Activated CD4-positive, alpha-beta T cell treated with anti-CD3 and anti-CD28 coated beads, Interleukin-2, amount 10 ng/mL, durations not matched to agents 24 days and 14 days (primary cell): ENCODE results near the gene FGFBP3. TPM values are rescaled to one million over a fixed set of nuclear protein-coding genes. Genes with fewer than 3 reads are reported as not detected.
A peak's percentile ranks its signal among the peaks of the same experiment; 100 is the strongest.

Experiments
- DNase-seq: peaks from one replicate; pipeline ENCODE4 v3.0.0; 2022
- H3K27ac Mint-ChIP-seq: one replicate; pipeline ENCODE4 v1.8.0; 2022; ENCODE audit warnings: mild to moderate bottlenecking, mixed read lengths
- H3K27me3 Mint-ChIP-seq: one replicate; pipeline ENCODE4 v1.8.0; 2022; ENCODE audit warnings: mixed read lengths
- H3K36me3 Mint-ChIP-seq: one replicate; pipeline ENCODE4 v1.8.0; 2022; ENCODE audit warnings: low read depth, mild to moderate bottlenecking, mixed read lengths
- H3K4me1 Mint-ChIP-seq: one replicate; pipeline ENCODE4 v1.8.0; 2021; ENCODE audit warnings: mixed read lengths
- H3K4me3 Mint-ChIP-seq: one replicate; pipeline ENCODE4 v1.8.0; 2022; ENCODE audit warnings: mild to moderate bottlenecking, moderate library complexity, mixed read lengths
- H3K9me3 Mint-ChIP-seq: one replicate; pipeline ENCODE4 v1.8.0; 2021; ENCODE audit warnings: mixed read lengths
- intact Hi-C: fragments of 100-400 bp; cut with micrococcal nuclease; formaldehyde crosslinking; loops from one replicate; pipeline ENCODE4 v1.15.1; 2023
- total RNA-seq: library from RNA; stranded (reverse); gene quantifications from 2 replicates; pipeline ENCODE4 v1.2.3, GENCODE V29; 2022

FGFBP3 gene
- total RNA-seq, 1 donor from 2014 or later = 2.7 TPM

GRCh38 chr10:91887272-91888076, 21.8 kb downstream of the FGFBP3 start:
- intact Hi-C loops = no loop called here
- H3K4me3 Mint-ChIP-seq = peak overlapping the region; percentile 78
- peak; percentile 69 for DNase-seq

GRCh38 chr10:91886954-91887271, 22.4 kb downstream of the FGFBP3 start:
- H3K4me1 Mint-ChIP-seq = peaks cover 6% of the 10 kb centered on the region
- H3K4me3 Mint-ChIP-seq = peak overlapping the region; percentile 78
- H3K27me3 Mint-ChIP-seq = peaks cover 43% of the 10 kb centered on the region
- H3K27ac Mint-ChIP-seq = no peak overlapping the region
- no peaks in the 10 kb centered on the region for H3K36me3 Mint-ChIP-seq
- no peaks in the 10 kb centered on the region for H3K9me3 Mint-ChIP-seq
- DNase-seq = no peak
- intact Hi-C loops = no loop called here

More at GRCh38 chr10:91887272-91888076, 21.8 kb downstream of the FGFBP3 start:
- no peaks in the 10 kb centered on the region for H3K9me3 Mint-ChIP-seq
- H3K27ac Mint-ChIP-seq = no peak overlapping the region
- no peaks in the 10 kb centered on the region for H3K36me3 Mint-ChIP-seq
- peaks cover 6% of the 10 kb centered on the region for H3K4me1 Mint-ChIP-seq
- H3K27me3 Mint-ChIP-seq = peaks cover 43% of the 10 kb centered on the region

GRCh38 chr10:91885362-91886079, 23.8 kb downstream of the FGFBP3 start:
- intact Hi-C loops = no loop called here
- no peaks in the 10 kb centered on the region for H3K9me3 Mint-ChIP-seq

GRCh38 chr10:91884536-91884935, 24.8 kb downstream of the FGFBP3 start:
- no peaks in the 10 kb centered on the region for H3K36me3 Mint-ChIP-seq
- H3K9me3 Mint-ChIP-seq = no peaks in the 10 kb centered on the region
- no peak overlapping the region for H3K4me3 Mint-ChIP-seq
- intact Hi-C loops = no loop called here
- peaks cover 39% of the 10 kb centered on the region for H3K27me3 Mint-ChIP-seq
- no peak overlapping the region for H3K27ac Mint-ChIP-seq
- peaks cover 6% of the 10 kb centered on the region for H3K4me1 Mint-ChIP-seq
- DNase-seq = peak; percentile 36

More at GRCh38 chr10:91885362-91886079, 23.8 kb downstream of the FGFBP3 start:
- DNase-seq = peak; percentile 42
- H3K36me3 Mint-ChIP-seq = no peaks in the 10 kb centered on the region
- H3K27ac Mint-ChIP-seq = no peak overlapping the region
- H3K4me1 Mint-ChIP-seq = peaks cover 6% of the 10 kb centered on the region
- no peak overlapping the region for H3K4me3 Mint-ChIP-seq
- peaks cover 40% of the 10 kb centered on the region for H3K27me3 Mint-ChIP-seq

GRCh38 chr10:91883549-91884444, 25.5 kb downstream of the FGFBP3 start:
- intact Hi-C loops = no loop called here
- DNase-seq = no peak
- H3K4me1 Mint-ChIP-seq = peaks cover 6% of the 10 kb centered on the region
- no peak overlapping the region for H3K4me3 Mint-ChIP-seq
- H3K27ac Mint-ChIP-seq = no peak overlapping the region
- H3K36me3 Mint-ChIP-seq = no peaks in the 10 kb centered on the region
- no peaks in the 10 kb centered on the region for H3K9me3 Mint-ChIP-seq
- H3K27me3 Mint-ChIP-seq = peaks cover 38% of the 10 kb centered on the region

- no peak for DNase-seq
- no peaks in the 10 kb centered on the region for H3K9me3 Mint-ChIP-seq
- H3K4me3 Mint-ChIP-seq = no peak overlapping the region
- peaks cover 19% of the 10 kb centered on the region for H3K27me3 Mint-ChIP-seq
- no peaks in the 10 kb centered on the region for H3K36me3 Mint-ChIP-seq
- no peaks in the 10 kb centered on the region for H3K4me1 Mint-ChIP-seq
- no peak overlapping the region for H3K27ac Mint-ChIP-seq
- intact Hi-C loops = no loop called here
These were observed 29.0 kb downstream of the FGFBP3 start for GRCh38 chr10:91880310-91880709.

- Mint-ChIP-seq H3K27me3 (peaks cover 15% of the 10 kb centered on the region), H3K4me1 (no peaks in the 10 kb centered on the region), H3K4me3 (no peak overlapping the region), H3K27ac (no peak overlapping the region), H3K36me3 (no peaks in the 10 kb centered on the region), H3K9me3 (no peaks in the 10 kb centered on the region)
- DNase-seq = peak; percentile 50
- intact Hi-C loops = no loop called here
These were observed 29.6 kb downstream of the FGFBP3 start for GRCh38 chr10:91879515-91880170.

- intact Hi-C loops = no loop called here
- Mint-ChIP-seq H3K36me3 (no peaks in the 10 kb centered on the region), H3K4me3 (no peak overlapping the region), H3K27me3 (peaks cover 4% of the 10 kb centered on the region), H3K9me3 (no peaks in the 10 kb centered on the region), H3K4me1 (no peaks in the 10 kb centered on the region), H3K27ac (no peak overlapping the region)
- no peak for DNase-seq
These were observed 33.5 kb downstream of the FGFBP3 start for GRCh38 chr10:91875779-91876178.

- H3K27ac Mint-ChIP-seq = no peak overlapping the region
- H3K4me1 Mint-ChIP-seq = no peaks in the 10 kb centered on the region
- H3K27me3 Mint-ChIP-seq = peaks cover 4% of the 10 kb centered on the region
- peak; percentile 44 for DNase-seq
- H3K36me3 Mint-ChIP-seq = no peaks in the 10 kb centered on the region
- intact Hi-C loops = no loop called here
- H3K9me3 Mint-ChIP-seq = no peaks in the 10 kb centered on the region
- no peak overlapping the region for H3K4me3 Mint-ChIP-seq
These were observed 34.1 kb downstream of the FGFBP3 start for GRCh38 chr10:91875156-91875555.

- Mint-ChIP-seq H3K9me3 (no peaks in the 10 kb centered on the region), H3K4me1 (peaks cover 3% of the 10 kb centered on the region), H3K27ac (no peak overlapping the region), H3K4me3 (no peak overlapping the region), H3K27me3 (no peaks in the 10 kb centered on the region), H3K36me3 (peaks cover 30% of the 10 kb centered on the region)
- intact Hi-C loops = no loop called here
- DNase-seq = no peak
These were observed 43.7 kb downstream of the FGFBP3 start for GRCh38 chr10:91865562-91866081.

- DNase-seq = no peak
- H3K27ac Mint-ChIP-seq = no peak overlapping the region
- no peaks in the 10 kb centered on the region for H3K27me3 Mint-ChIP-seq
- no peak overlapping the region for H3K4me3 Mint-ChIP-seq
- H3K9me3 Mint-ChIP-seq = no peaks in the 10 kb centered on the region
- peaks cover 35% of the 10 kb centered on the region for H3K36me3 Mint-ChIP-seq
- H3K4me1 Mint-ChIP-seq = peaks cover 3% of the 10 kb centered on the region
- intact Hi-C loops = no loop called here
These were observed 44.5 kb downstream of the FGFBP3 start for GRCh38 chr10:91864744-91865143.

GRCh38 chr10:91864099-91864498, 45.2 kb downstream of the FGFBP3 start:
- Mint-ChIP-seq H3K4me1 (peaks cover 3% of the 10 kb centered on the region), H3K27ac (no peak overlapping the region), H3K27me3 (no peaks in the 10 kb centered on the region), H3K36me3 (peaks cover 36% of the 10 kb centered on the region), H3K9me3 (no peaks in the 10 kb centered on the region), H3K4me3 (no peak overlapping the region)
- intact Hi-C loops = no loop called here
- DNase-seq = no peak

GRCh38 chr10:91860885-91861284, 48.4 kb downstream of the FGFBP3 start:
- no peak for DNase-seq
- no peaks in the 10 kb centered on the region for H3K27me3 Mint-ChIP-seq

More at GRCh38 chr10:91860885-91861284, 48.4 kb downstream of the FGFBP3 start:
- Mint-ChIP-seq H3K27ac (no peak overlapping the region), H3K36me3 (peaks cover 56% of the 10 kb centered on the region), H3K9me3 (no peaks in the 10 kb centered on the region), H3K4me3 (no peak overlapping the region), H3K4me1 (peaks cover 3% of the 10 kb centered on the region)
- intact Hi-C loops = no loop called here
